NCI-H187 treated with DMSO at 0.1 percent for 48 hours (cell line): ENCODE measurements around the gene ATP11A.

Experiments used
- DNase-seq: peaks from one replicate; lab custom pipeline; 2025; lab: John Stamatoyannopoulos, UW

ATP11A gene

GRCh38 chr13:112689303-112690245 is at the start of gene ATP11A:
ATP11A (plus strand) TSS chr13:112690038; CDS start chr13:112690417, 379 bp downstream.
- peak; percentile 39 for DNase-seq

DNA sequence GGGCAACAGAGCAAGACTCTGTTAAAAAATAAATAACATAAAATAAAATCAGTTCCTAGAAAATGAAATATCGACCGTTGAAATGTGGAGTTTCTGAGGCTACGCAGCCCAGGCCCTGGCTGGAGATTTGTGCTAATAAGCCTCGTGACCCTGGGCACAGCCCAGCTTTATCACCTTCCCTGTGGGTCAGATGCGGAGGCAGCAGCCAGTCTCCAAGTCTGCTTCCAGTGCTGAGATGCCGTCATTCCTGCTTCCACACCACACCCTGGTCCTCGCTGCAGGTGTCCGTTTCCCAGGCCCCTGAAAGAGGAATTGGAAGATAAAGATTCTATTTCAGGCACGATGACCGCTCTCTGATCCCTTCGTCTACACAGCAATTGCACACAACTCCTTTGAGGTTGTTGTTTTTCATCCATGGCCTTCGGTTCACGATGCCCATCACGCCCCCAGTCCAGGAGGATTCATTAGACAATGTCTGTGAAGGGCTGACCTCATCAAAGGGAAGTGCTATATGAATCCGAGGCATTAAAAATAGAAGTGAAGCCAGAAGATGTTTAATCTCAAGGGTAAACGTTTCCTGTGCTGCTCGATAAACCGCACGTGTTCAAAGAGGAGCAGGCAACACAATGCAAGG is 48.3 kb upstream of the ATP11A start:
- no peak for DNase-seq

- no peak for DNase-seq
Measured at GRCh38 chr13:112642090-112642460, 47.8 kb upstream of the ATP11A start.

DNA sequence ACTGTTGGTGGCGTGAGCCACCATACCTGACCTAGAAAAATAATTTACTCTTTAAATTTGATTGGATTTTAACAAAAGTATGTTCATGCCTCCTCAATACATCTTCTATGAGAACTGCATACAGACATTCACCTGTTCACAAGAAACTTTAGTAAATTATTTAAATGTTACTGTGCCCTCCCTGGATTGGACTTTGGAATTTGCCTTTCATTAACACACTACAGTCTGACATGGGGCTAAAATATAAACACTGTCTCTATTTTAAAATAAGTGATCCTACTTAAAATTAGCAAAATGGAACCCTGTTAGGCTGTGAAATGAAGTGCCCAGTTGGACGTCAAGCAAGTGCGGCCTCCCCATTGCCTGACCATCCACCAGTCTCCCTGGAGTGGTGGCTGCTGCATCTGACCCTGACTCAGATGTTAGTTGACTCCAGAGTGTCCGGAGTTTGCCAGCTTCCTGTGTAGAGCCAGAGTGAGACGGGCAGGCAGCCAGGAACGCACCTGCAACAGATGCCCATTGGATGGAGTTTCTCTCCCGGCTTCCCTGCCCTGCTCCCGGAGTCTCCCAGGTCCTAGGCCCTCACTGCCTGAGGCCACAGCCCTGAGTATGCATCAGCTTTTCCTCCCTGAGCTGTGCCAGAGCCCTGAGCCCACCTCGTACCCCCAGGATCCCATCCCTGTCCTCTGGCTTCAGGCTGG is 45.9 kb upstream of the ATP11A start:
- DNase-seq: no peak

DNA sequence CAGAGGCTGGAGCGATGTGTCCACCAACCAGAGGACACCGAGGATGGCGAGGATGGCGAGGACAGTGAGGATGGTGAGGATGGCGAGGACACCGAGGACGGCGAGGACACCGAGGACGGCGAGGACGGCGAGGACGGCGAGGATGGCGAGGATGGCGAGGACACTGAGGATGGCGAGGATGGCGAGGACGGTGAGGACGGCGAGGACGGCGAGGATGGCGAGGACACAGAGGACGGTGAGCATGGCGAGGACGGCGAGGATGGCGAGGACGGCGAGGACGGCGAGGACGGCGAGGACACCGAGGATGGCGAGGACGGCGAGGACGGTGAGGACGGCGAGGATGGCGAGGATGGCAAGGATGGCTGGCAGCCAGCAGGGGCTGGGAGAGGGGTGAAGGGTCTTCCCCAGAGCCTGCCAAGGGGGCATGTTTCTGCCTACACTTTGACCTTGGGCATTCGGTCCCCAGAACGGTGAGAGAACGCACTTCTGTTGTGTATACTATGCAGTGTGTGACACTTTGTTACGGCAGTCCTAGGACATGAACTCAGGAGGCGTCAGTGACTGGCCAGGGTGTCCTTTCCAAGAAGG is 44.4 kb upstream of the ATP11A start:
- DNase-seq: no peak

- no peak for DNase-seq
Measured at GRCh38 chr13:112647256-112647655, 42.6 kb upstream of the ATP11A start.

DNA sequence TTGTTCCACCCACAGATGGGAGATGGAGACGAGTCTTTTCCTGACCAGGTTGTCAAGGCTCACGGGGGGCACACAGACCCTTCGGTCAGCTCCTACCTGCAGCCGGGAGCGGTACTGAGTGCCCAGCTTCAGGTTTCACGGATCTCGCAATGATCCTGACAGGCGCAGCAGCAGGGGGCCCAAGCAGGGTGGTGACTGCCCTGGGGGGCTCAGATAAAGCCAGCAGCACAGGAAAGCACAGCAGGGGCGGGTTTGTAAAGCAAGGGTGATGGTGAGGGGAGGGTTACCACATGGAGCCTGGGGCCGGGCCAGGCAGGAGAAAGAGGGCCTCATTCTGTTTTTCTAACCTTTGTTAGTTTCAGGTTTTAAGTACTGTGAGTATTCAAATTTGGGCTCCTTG is 41.7 kb upstream of the ATP11A start:
- no peak for DNase-seq

GRCh38 chr13:112648966-112649690 is 40.7 kb upstream of the ATP11A start:
- no peak for DNase-seq

GRCh38 chr13:112651311-112651710 is 38.5 kb upstream of the ATP11A start:
- DNase-seq: no peak

GRCh38 chr13:112651750-112652511 is 37.9 kb upstream of the ATP11A start:
- no peak for DNase-seq

- DNase-seq: no peak
Measured at GRCh38 chr13:112652512-112653070, 37.2 kb upstream of the ATP11A start.

DNA sequence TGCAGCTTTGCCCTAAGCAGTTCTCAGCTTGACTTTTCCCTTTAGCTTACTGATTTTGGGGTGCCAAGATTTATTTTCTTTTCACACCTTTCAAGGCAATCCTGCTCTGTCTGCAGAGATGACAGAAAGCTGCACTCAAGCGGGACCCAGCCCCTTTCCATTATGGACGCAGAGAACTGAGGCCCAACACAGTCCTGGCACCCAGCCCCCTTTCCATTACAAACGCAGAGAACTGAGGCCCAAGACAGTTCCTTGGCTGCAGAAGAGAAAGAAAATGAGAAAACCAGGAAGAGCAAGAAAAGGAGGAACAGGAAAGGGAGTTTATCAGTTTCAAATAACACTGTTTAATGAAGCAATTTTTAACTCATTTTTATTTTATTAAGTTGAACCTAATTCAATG is 36.8 kb upstream of the ATP11A start:
- DNase-seq: no peak

GRCh38 chr13:112655913-112656312 is 33.9 kb upstream of the ATP11A start:
- no peak for DNase-seq

DNA sequence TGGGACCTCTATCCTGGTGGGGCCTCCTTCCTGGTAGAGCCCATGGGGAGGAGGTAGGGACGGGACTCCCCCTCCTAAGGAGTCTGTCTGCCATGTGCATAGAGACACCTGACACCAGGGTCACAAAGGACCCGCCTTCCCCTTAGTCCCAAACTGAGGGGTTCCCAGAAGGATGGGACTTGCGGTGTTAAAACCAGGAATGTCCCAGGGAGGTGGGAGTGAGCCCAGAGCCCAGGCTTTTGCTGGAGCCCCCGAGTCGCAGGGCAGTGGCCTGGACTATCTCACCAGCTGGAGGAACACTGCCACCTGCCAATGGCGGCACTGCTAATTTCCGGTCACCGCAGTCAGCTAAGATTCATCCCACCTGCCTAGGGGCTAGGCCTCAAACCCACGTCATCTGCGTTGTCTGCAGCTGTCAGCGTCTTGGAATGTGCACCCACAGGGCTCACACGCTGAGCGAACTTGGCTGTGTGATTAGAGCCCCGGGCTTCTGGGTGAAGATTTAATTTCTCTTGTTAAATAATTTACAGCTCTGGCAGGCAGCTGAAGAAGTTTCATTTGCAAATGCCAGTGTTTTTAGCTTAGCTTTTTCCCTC is 31.9 kb upstream of the ATP11A start:
- no peak for DNase-seq

DNA sequence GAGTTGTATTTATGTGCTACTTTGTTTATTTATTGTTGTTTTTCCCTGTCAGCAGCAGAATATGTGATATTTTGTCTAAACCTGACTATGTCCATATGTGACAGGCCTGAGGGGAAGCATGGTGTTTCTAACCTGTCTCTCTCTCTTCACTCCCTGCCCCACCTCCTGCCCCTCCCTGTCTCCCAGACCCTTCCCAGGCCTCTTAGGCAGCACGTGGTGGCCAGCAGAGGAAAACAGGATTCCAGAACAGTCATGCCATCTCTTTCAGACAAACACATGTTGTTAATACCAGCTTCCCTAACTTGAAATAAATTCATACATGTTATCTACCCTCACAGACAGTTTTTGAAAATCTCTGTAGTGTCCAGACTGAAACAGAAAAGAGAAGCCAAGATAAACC is 31.0 kb upstream of the ATP11A start:
- no peak for DNase-seq

DNA sequence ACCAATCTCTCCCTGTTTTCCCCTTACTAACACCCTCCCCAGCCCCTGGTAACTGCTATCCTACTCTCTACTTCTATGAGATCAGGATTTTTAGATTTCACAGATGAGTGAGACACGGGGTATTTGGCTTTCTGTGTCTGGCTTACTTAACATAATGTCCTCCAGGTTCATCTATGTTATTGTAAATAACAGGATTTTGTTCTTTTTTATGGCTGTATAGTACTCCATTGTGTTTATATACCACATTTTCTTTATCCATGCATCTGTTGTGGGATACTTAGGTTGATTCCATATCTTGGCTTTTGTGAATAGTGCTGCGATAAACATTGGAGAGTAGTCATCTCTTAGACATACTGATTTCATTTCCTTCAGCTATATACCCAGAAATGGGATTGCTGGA is 28.5 kb upstream of the ATP11A start:
- DNase-seq: no peak

DNA sequence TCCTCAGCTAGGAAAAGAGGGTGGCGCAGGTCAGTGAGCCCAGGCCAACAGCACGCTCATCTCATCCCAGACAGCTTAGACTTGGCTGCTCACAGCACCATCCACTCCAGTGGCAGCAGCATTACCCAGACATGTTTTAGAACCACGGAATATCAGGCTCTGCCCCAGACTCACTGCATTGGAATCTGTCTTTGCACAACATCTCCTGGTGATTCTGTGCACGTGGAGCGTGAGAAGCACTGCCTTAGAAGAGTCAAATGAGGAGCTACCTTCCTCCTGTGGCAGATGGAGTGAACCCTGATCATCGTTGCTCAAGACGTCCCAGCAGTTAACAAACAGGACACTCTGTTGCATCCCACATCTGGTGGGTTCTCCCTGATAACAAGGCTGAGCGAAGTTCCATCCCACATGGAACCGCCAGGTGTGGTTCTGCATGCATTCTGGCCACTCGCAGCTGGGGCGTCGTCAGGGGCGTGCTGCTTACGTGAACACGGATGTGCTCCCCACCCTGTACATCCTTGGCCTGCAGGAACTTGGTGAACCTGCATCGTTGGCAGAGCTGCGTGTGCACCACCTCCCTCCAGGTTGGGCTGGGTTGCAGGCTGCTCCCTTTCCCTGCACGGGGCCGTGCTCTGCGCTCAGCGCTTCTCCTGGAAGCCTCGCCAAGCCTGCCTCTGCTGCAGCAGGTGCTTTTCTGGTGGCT is 25.2 kb upstream of the ATP11A start:
- DNase-seq: no peak

DNA sequence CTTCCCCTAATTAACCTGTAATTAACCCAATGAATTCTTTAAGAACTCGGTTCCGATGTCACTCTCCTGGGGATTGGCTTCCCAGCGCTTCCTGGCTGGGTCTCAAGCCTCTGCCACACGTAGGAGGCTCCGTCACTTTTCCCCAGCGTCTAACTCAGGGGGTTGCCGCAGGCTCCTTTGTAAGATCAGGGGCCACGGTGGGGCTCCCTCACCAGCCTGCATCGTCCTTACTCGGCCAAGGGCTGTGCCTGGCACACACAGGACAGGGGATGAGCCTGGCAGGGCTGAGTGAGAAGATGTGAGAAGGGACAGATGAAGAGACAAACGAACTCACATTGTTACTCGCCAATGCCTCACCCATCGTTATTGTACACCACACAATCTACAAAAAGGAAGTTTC is 20.9 kb upstream of the ATP11A start:
- DNase-seq: no peak

GRCh38 chr13:112669881-112670499 is 19.8 kb upstream of the ATP11A start:
- no peak for DNase-seq
